Measurements from ENCODE around the gene FAM216B. TPM values are rescaled to one million over a fixed set of nuclear protein-coding genes. Genes with fewer than 3 reads are reported as not detected.

The FAM216B gene
- total RNA-seq, 2 experiments from 2014 or later = not detected

DNA sequence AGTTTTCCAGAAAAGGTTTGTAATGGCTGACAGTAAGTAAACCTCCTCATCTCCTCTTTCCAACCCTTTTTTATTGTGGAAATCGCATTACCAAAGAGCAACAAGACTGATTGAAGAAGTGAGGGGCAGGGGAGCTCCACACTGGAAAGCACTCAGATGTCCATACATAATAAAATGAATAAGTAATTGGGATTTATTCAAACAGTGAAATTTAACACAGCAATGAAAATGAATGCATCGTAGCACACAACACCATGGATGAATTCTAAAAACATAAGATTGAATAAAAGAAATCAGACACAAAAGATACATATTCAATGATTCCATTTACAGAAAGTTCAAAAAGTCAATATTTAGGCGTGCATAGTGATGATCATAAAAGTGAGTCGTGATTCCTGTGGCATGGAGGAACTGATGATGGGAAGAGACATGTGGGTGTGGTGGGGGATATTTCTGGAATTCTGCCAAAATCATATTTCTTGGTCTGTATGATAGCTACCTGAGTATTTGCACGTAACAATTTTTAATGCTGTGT is 18.8 kb downstream of the FAM216B start:
- no peak for DNase-seq

DNA sequence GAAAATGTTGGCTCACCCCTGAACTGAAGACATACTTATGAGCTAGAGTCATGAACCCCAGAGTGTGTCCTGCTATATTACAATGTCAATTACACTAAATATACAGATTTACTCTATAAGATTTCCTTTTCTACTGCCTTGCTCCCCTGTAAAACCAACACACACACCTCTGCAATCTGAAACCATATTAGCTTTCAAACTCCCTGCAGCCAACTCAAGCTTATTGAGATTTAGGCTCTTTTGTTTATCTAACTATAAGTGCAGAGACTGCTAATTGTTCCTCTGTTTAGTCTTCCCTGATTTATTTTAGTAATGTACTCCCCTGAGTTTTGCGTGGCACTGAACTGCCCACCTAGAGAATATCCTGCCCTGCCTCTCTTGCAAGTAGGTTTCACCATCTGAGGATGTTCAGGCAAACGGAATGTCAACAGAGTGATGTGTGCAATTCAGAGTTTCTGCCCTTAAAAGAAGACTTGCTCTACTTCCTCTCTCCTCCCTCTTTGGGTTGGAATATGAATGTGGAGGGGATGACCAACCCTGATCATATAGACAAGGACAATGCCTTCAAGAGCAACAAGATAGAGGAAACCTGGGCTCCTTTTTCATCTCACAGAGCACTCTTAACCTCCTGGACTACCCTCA is 22.3 kb downstream of the FAM216B start:
- CTCF ChIA-PET = no interaction called here
- no peaks in the 10 kb centered on the region for H3K36me3 Mint-ChIP-seq (ENCODE audit: low read depth)

More for the DNA sequence above, 18.8 kb downstream of the FAM216B start:
- TF ChIP-seq, protein P1, sequence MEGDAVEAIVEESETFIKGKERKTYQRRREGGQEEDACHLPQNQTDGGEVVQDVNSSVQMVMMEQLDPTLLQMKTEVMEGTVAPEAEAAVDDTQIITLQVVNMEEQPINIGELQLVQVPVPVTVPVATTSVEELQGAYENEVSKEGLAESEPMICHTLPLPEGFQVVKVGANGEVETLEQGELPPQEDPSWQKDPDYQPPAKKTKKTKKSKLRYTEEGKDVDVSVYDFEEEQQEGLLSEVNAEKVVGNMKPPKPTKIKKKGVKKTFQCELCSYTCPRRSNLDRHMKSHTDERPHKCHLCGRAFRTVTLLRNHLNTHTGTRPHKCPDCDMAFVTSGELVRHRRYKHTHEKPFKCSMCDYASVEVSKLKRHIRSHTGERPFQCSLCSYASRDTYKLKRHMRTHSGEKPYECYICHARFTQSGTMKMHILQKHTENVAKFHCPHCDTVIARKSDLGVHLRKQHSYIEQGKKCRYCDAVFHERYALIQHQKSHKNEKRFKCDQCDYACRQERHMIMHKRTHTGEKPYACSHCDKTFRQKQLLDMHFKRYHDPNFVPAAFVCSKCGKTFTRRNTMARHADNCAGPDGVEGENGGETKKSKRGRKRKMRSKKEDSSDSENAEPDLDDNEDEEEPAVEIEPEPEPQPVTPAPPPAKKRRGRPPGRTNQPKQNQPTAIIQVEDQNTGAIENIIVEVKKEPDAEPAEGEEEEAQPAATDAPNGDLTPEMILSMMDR (IDR thresholded peaks at IDR 0.05) = no peak
- POLR2A ChIA-PET = interaction anchor here (1.1 kb wide), 1 partner anchor 15 kb away, joined by 3 read pairs; no protein-coding TSS in a partner anchor
- ATAC-seq = no peak
- intact Hi-C loops (cut with micrococcal nuclease) = no loop called here
- Mint-ChIP-seq H3K36me3 (ENCODE audit: low read depth) (no peaks in the 10 kb centered on the region), H3K27me3 (peaks cover 9% of the 10 kb centered on the region), H3K4me3 (no peak overlapping the region), H3K27ac (no peak overlapping the region), H3K9me3 (no peaks in the 10 kb centered on the region), H3K4me1 (ENCODE audit: low read depth) (no peaks in the 10 kb centered on the region)
- CTCF ChIA-PET = no interaction called here

DNA sequence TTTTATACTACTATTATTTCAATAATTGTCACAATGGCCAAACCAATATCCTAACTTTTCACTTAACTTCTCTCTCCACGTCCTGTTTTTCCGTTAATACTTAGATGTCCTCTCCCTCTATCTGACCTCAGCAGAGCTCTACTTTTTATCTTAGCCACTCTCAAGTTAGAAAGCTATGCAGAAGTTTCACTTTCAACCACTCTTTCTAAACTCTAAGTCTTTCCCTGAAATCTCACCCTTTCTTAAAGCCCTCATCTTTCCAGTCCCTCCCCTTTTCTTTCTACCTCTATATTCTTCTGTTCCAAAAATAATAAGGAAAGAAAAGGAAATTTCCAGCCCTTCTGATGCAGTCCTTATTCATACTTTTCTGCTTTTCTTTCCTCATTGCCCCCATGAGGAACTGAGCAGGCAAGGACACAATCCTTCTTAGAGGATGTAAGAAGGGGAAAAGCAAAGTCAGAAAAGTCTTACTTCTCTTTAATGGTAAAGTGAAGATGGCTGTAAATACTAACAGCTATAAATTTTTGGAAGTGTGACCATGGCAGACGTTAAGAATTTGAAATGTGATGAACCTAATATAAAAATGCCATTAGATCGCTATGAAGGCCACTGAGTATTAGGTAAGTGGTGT is 23.0 kb downstream of the FAM216B start:
- H3K9me3 Mint-ChIP-seq = no peaks in the 10 kb centered on the region
- no peak overlapping the region for H3K27ac Mint-ChIP-seq
- no peaks in the 10 kb centered on the region for H3K36me3 Mint-ChIP-seq (ENCODE audit: low read depth)
- H3K4me1 Mint-ChIP-seq (ENCODE audit: low read depth) = peaks cover 3% of the 10 kb centered on the region
- peaks cover 2% of the 10 kb centered on the region for H3K27me3 Mint-ChIP-seq
- TF ChIP-seq, protein P1 (IDR thresholded peaks at IDR 0.05) = no peak
- ATAC-seq (no peak), DNase-seq (no peak)
- no peak overlapping the region for H3K4me3 Mint-ChIP-seq
- POLR2A ChIA-PET = no interaction called here
- CTCF ChIA-PET = no interaction called here
- intact Hi-C loops (cut with micrococcal nuclease) = no loop called here

More for the DNA sequence above, 22.3 kb downstream of the FAM216B start:
- Mint-ChIP-seq H3K9me3 (no peaks in the 10 kb centered on the region), H3K27me3 (no peaks in the 10 kb centered on the region), H3K4me1 (ENCODE audit: low read depth) (peaks cover 3% of the 10 kb centered on the region), H3K27ac (no peak overlapping the region), H3K4me3 (no peak overlapping the region)
- ATAC-seq (no peak), DNase-seq (no peak)
- intact Hi-C loops (cut with micrococcal nuclease) = no loop called here
- POLR2A ChIA-PET = no interaction called here
- TF ChIP-seq, protein P1 (IDR thresholded peaks at IDR 0.05) = no peak

- Mint-ChIP-seq H3K4me1 (ENCODE audit: low read depth) (peaks cover 3% of the 10 kb centered on the region), H3K27ac (no peak overlapping the region), H3K9me3 (no peaks in the 10 kb centered on the region), H3K4me3 (no peak overlapping the region), H3K36me3 (ENCODE audit: low read depth) (no peaks in the 10 kb centered on the region), H3K27me3 (peaks cover 5% of the 10 kb centered on the region)
- ATAC-seq (no peak), DNase-seq (no peak)
- intact Hi-C loops (cut with micrococcal nuclease) = no loop called here
- TF ChIP-seq, protein P1 (IDR thresholded peaks at IDR 0.05) = no peak
- POLR2A ChIA-PET = no interaction called here
- CTCF ChIA-PET = interaction anchor here (1.0 kb wide), 1 partner anchor 8 kb away, joined by 3 read pairs; no protein-coding TSS in a partner anchor
Observed at GRCh38 chr13:42807241-42807640, 25.9 kb downstream of the FAM216B start.

GRCh38 chr13:42807866-42808265 is 26.5 kb downstream of the FAM216B start:
- TF ChIP-seq, protein P1 (IDR thresholded peaks at IDR 0.05) = no peak
- H3K27ac Mint-ChIP-seq = no peak overlapping the region
- POLR2A ChIA-PET = no interaction called here
- ATAC-seq (no peak), DNase-seq (no peak)
- intact Hi-C loops (cut with micrococcal nuclease) = no loop called here
- CTCF ChIA-PET = no interaction called here
- H3K4me1 Mint-ChIP-seq (ENCODE audit: low read depth) = peaks cover 3% of the 10 kb centered on the region
- no peaks in the 10 kb centered on the region for H3K36me3 Mint-ChIP-seq (ENCODE audit: low read depth)
- H3K27me3 Mint-ChIP-seq = peaks cover 5% of the 10 kb centered on the region
- H3K9me3 Mint-ChIP-seq = no peaks in the 10 kb centered on the region
- no peak overlapping the region for H3K4me3 Mint-ChIP-seq

Data from activated CD8-positive, alpha-beta T cell treated with anti-CD3 and anti-CD28 coated beads for 36 hours (primary cell).